Peyer's patch (tissue), 4 donors: ENCODE data around the gene PSMG1.

Source experiments
- CTCF ChIP-seq, 6 experiments: fragments of 450-650 bp in 4 of 6; fragments of 200-600 bp in 2 of 6; sonication (generic) in 1 of 6; IDR thresholded peaks; one replicate each; pipeline ENCODE4 v1.5.1; 2017 to 2019; ENCODE audit warnings: antibody characterized with exemption in 6 of 6, mild to moderate bottlenecking in 3 of 6, moderate library complexity in 1 of 6
- POLR2A ChIP-seq, 2 donors: fragments of 450-650 bp; IDR thresholded peaks; one replicate each; pipeline ENCODE4 v1.5.1; 2017; ENCODE audit warnings: antibody characterized with exemption in 2 of 2, mild to moderate bottlenecking in 2 of 2, moderate library complexity in 2 of 2

GRCh38 chr21:39127506-39127905, 55.7 kb downstream of the PSMG1 start:
- TF ChIP-seq CTCF (IDR thresholded peaks at IDR 0.05) (no peak), POLR2A (IDR thresholded peaks at IDR 0.05) (no peak)
